Effector CD8-positive, alpha-beta T cell (primary cell): Measurements from ENCODE around the gene CRHR1.

Source experiments
- DNase-seq: peaks from one replicate; lab custom pipeline; 2025; lab: John Stamatoyannopoulos, UW

The CRHR1 gene

DNA sequence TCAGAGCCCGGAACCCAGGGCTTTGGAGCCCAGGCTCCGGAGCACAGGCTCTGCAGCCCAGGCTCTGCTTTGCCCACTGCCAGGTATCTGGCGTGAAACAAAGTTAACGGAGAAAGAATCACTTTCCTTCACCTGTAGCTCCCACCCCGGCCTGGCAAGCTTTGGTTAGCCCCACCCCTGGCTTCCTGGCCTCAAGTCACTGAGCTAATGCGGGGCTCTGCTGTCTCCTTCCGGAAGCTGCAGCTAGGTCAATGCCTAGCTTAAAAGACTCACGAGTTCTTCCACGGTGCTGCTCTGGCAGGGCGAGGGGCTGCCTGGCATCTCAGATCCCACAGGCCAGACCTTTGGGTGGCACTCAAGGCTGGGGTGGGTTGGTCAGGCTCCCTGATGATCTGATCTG, 39.5 kb downstream of the CRHR1 start:
- no peak for DNase-seq

DNA sequence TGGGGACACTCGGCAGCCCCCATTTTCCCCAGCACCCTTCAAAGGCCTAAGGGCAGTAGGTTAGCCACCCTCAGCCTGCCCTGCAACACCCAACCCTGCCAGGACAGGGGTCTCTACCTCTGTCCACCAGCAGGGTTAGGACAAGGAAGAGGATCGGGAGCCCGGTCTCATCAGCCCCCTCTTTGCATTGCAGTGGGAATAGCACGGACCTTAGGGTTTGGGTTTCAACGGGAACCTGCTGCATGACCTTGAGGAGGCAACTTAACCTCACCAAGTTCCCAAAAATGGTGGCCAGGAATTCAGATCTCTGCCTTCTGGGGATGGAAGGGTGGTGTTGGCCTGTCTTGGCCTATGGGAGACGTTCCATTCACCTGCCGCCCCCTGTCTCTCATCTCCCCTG, 40.4 kb downstream of the CRHR1 start:
- no peak for DNase-seq

DNA sequence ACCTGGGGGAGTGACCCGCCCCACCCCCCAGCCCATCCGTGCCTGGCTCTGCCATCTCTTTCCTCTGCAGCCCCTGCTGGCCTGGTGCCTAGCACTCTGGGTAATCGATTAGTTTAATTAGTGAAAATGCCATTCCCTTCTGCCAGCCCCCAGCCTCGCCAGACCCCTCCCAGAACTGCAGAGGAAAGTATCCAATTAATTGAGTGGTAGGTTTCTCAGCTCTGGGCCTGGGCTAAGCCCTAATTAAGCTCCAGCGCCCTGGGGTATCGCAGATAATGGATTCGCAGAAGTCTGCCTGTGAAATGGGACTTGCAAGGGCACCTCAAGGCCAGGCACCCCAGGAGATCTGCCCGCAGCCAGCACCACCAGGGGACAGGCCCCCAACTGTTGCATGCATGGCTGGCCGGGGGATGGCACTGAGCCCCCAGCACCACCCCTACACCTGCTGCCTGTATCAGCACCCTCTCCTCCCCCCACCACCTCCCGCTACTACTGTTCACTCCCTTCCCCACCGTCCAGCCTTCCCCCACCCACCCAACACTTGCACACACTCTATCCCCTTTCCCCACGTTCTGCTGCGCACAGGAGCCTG, 40.9 kb downstream of the CRHR1 start:
- DNase-seq = no peak

DNA sequence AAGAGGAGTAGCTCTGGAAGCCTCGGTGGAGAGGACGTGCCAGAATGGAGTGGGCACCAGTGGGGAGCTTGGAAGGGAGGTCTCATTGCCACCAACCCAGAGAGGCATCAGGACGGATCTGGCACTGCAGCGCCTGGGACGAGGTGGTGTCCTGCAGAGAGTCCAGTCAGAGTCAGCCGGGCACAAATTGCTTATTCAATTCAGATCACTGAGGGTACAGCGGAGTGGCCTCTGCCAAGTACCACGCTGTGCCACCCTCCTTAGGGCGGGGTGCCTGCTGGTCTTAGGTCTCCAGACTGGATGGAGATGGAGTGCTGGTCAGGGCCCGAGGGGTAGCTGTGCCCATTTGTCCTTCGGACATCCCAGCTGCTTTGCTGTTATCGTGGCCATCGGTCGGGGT, 41.7 kb downstream of the CRHR1 start:
- DNase-seq = no peak

DNA sequence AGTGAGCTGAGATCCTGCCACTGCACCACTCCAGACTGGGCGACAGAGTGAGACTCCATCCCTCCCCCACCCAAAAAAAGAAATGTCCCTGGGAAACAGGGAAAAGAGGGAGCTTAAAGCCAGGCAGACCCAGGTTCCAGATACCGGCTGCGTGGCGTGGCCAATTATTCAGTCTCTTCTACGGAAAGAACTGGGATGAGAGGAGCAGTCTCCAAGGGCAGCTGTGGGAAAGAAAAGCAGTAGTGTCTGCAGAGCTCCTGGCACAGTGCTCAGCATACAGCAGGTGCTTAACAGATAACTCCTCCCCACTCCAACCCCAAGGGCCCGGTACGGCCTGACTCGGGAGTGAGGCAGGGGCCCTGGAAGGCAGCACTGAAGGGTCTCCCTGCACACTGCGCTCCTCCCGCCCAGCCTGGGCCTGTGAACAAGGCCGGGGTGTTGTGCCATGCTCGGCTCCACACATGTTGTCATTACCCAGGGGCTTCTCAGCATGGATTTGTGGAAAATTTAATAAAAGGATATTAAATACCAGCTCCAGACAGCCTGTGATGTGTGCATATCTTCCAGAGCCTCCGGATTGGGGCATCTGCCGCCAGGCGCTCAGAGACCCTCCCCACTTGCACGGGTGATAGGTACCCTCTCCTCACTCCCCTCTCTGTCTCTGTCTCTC, 42.9 kb downstream of the CRHR1 start:
- DNase-seq = no peak

DNA sequence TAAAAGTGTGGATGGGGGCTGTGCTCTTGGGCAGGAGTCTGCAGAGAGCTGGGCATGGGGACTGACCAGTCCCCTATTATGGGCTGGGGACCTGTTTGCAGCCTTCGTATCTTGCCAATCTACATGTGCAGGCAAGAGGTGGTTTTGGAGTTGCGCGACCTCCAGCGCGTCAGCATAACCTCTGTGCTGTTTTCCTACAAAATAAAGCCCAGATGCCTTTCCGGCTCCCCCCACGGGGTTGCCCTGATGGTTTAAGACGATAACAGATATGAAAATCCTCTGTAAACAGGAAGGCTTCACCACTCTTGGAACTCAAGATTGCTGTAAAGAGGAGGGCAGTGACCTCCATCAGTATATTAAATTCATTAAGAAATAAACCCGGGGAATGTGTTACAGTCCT, 44.1 kb downstream of the CRHR1 start:
- no peak for DNase-seq

DNA sequence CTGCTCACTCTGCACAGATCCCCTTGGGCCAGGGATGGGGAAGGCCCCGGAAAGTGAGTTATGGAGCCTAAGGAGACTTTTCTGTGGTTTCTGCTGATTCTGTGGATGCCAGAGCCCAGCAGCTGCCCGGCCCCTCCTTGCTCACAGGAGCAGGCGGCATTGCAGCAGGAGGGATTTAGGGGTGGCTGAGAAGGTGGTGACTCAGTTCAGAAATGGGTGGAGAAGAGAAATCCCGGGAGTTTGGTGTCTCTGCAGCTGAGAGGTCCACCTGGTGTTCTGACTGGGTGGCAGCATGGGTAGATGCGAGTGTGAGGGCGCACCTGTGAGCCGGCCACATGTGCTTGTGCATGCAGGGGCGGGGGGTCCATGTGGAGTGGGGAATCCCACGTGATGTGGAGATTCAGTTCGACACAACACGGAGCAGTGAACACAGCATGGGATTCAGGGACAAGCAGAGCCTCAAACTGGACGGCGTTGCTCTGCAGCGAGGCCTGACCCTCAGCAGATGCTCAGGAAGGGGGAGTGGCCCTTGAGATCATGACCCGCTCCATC, 44.5 kb downstream of the CRHR1 start:
- DNase-seq = no peak

DNA sequence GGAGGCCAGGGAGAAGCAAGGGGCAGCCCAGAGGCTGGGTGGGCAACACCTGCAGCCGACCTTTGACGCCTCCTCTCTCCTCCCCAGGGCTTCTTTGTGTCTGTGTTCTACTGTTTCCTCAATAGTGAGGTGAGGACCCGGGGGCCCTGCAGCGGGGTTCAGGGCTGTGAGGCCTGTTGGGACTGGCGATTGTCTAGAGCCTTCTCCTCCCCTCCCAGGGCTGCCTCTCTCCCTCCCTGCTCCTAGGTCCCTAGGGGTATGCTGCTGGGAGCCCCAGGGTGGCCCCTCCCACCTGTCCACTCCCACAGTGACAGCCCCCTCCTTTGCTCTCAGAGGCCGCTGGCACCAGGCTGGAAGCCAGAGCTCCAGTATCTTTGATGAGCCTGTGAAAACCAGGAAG, 49.8 kb downstream of the CRHR1 start:
- no peak for DNase-seq

DNA sequence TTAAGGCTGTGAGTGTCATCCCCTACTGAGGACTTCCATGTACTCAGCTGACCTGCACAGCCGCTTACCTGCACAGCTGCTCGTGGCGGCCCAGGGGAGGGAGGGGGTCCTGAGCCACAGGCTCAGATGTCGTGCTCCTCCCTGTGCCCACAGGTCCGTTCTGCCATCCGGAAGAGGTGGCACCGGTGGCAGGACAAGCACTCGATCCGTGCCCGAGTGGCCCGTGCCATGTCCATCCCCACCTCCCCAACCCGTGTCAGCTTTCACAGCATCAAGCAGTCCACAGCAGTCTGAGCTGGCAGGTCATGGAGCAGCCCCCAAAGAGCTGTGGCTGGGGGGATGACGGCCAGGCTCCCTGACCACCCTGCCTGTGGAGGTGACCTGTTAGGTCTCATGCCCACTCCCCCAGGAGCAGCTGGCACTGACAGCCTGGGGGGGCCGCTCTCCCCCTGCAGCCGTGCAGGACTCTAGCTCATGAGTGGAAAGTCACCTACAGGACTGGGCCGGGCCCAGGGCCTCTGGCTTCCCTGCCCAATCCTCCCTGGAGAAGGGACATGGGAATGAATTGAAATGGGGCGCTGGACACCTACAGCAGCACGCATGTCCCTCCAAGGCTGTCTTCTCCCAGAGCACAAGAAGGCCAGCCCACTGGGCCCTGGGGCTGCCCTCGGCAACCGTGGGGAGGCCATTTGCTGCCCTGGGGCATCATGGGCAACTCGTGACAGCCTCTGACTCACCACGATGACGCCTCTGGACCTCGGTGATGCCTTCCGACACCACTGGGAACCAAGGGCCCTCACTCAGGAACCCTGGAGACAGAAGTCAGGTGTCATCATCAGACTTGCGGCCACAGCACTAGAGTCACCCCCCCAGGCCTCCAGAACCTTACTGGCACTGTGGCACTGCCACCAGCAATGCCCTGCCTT, 50.6 kb downstream of the CRHR1 start:
- DNase-seq = no peak

DNA sequence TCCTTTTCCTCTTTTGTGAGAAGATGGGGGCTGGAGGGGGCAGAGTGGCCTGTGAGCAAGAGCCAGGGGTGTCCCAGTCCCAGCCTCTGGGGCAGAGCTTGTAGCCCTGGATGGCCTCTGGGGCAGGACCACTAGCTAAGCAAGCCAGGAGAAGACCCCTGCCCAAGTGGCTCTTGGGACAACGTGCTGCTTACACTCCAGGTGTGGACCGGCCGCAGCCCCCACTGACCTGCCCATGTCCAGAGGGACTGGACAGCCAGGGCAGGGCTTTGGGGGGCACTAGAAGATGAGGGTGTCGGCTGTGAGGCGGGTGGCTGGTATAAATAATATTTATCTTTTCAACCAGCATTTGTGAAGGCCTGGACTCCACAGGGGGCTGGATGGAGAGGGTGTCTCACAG, 51.4 kb downstream of the CRHR1 start:
- DNase-seq = no peak

DNA sequence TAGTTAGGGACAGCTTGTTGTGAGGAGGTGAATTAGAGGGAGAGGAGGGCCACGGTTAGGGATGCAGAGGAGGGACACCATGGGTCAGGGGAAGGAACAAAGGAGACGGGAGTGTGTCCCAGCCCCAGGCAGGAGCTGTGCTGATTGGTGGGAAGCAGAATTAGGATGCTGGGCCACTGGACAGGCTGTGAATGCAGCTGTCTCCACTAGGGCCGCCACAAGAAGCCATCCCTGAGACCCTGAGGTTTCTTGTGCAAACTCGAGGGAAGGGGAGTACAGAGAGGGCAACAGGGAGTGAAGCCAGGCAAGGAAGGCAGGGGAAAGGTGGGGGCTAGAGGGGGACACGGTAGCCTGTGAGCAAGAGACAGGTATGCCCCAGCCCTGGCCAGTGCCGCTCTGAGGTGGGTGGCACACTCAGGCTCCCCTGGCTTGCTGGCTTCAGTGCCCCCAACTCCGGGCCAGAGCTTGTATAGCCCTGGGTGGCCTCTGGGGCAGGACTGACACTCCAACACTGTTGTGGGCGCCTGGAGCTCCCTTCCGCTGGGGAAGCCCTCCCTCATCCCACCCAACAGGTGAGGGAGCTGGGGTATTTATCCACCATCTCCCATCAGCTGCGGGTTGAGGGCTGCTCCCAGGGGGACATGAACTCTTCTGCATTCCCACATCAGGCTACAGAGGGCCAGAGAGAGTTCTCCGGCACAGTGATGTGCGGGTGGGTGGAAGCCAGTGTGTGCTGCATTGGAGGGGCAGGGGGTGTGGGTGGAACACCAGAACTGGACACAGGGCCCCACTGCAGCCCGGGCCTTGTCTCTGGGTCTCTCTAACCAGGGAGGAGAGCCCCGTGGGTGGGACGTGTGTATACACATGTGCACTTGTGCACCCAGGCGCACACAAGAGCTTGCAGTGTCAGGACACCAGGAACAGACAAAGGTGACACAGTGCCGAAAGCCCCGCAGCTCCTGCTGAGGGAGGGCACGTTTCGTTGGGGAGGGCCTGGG, 52.2 kb downstream of the CRHR1 start:
- no peak for DNase-seq

DNA sequence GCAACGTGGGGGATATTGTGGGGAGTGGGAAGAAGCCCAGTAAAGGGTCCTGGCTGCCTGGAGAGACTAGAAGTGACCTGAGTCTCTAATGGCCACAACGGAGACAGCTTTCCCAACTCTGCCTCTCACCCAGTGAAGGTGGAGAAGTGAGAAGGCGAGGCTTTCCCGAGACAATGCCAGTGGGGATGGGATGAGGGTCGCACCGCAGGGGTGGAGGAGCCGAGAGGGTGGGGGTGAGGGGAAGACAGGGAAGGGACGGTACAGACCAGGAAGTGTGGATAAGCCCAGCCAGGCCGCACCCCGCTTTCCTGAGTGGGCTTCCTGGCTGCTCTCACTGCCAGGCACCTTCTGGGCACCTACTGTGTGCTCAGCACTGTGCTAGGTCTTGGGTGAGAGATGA, 53.1 kb downstream of the CRHR1 start:
- DNase-seq = no peak

DNA sequence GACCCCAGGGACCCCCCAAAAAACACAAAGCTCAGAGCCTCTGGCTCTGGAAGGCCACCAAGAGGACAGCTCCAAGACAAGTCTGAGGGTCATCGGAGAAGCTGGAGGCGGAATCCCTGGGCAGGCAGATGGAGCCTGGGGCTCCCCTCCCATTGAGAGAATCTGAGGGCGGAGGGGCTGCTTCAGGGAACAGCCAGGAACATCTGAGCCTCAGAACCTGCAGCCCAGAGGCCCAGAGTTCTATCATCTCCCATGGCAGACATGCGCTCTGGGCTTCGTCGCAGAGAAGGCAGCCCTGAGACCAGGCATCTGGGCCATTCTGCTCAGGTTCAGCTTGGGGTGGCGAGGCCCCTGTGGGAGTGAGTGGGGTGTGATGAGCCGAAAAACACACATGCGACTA, 53.5 kb downstream of the CRHR1 start:
- DNase-seq = no peak

DNA sequence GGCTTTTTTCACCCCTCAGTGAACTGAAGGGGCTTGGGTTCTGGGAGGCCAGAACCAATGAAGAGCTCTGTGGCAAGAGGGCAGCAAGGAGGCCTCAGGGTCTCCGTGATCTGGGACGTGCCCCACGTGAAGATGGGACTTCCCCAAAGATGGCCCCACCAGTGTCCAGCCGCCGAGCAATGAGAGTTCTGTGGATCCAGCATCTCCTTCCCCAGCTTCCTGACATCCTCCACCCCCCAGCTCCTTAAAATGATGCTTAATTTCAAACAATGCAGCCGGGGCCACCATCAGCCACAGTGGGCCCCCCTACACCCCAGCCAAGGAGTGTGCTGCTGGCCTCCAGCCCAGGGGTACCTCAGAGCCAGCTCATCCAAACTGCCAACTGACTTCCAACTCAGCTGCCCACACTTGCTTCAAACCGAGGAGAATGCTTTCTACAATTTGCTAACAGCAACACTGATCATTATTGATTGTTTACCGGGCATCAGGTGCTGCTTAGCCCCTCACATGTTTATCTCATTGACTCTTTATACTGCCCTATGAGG, 54.7 kb downstream of the CRHR1 start:
- no peak for DNase-seq

DNA sequence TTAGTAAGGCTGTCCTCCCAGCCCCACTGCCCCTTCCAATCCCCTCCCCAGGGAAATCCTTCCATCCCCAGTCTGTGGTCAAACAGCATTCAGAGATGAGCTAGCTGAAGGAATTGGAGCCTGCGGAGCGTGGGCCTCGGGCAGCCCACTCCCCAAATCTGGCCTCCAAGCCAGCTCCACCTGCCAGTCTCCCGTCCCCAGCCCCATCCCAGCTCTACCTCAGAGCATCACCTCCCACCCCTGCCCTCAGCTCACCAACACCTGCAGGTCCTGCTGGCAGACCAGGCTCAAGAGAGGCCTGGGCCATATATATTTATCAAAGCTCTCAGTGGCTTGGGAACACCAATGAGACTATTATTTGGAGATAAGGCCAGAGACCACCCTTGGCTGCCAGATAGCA, 55.3 kb downstream of the CRHR1 start:
- DNase-seq = no peak

DNA sequence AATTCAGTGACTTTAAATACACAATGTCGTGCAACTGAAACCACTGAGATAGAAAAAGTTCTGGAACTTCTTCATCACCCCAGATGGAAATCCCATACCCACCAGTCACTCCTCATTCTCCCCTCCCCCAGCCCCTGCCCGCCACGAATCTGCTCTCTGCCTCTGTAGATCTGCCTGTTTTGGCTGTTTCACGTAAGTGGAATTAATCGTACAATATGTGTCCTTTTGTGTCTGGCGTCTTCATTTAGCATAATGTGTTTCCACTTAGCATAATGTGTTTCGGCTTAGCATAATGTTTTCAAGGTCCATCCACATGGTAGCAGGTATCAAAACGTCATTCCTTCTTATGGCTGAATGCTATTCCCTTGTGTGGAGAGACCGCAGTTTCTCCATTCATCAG, 57.1 kb downstream of the CRHR1 start:
- no peak for DNase-seq

DNA sequence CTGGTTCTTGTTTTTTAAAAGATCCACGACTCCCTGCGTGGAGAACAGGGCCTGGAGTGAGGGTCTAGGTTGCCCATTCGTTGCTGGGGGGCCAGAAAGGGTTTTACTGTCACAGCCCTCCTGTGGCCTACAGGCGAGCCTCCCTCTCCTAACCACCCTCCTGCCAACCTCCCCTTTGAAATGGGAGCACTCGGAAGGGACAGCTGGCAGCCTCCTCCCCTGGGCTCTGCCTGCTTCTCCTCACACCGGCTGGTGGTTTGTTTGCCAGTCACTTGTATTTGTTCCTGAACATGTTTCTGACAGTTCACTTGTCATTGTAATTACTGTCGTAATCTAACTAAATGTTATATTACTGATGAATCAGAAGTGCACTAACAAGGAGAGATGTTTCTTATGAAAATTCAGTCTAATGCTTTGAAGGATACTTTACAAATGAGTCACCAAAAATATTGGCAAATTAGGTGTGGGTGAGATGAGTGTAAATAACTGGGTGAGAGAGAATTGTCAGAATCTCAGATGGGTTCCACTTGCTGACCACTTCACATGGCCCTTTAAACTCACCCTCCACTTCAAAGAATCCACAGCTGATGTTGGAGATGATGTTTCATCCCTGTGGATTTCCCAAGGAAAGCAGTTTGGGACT, 57.9 kb downstream of the CRHR1 start:
- no peak for DNase-seq

DNA sequence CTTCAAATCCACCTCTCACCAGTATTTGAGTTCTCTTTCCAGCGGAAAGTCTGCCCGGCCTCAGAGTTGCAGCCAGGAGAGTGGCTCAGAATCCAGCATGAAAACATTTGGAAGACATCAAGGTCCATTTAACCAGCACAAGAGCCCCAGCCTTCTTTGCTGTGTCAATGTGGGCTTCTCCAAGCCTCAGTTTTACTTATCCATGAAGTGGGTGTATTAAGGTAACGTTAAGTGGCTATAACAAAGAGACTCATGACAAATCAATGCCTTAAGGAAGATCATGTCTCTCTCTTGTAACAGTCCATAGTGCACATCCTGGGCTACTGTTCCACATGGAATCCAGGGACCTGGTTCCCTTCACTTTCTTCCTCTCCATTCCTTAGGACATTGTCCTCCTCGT, 59.6 kb downstream of the CRHR1 start:
- no peak for DNase-seq

DNA sequence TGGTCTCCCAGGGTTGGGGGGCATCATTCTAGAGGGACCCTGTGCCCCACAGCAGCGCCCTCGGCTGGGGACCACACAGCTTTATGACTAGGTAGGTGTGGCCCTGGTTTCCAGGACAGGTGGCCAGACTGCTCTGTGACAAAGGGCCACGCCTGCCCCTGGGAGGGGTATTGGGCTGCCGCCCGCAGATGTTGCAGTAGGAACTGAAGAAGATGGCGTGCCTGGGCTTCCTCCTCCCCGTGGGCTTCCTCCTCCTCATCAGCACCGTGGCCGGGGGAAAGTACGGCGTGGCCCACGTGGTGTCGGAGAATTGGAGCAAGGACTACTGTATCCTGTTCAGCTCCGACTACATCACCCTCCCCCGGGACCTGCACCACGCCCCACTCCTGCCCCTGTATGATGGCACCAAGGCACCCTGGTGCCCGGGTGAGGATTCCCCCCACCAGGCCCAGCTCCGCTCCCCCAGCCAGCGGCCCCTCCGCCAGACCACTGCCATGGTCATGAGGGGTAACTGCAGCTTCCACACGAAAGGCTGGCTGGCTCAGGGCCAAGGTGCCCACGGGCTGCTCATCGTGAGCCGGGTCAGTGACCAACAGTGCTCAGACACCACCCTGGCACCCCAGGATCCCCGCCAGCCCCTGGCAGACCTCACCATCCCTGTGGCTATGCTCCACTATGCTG, 60.7 kb downstream of the CRHR1 start, which contains the start of gene SPPL2C:
SPPL2C (plus strand) TSS at position 187 of the 681 bp plus-strand sequence; CDS start at position 213, 26 bp downstream.
- DNase-seq = no peak
